D721Med (cell line): ENCODE measurements around the gene TPRA1.

Experiments
- DNase-seq: peaks from one replicate; pipeline ENCODE4 v3.0.0; 2011; ENCODE audit warnings: low spot score; ENCODE audit not compliant: insufficient read length
- FAIRE-seq: peaks from 2 replicates; lab custom pipeline; 2011; peaks lifted over from hg19 to GRCh38; lab: Jason Lieb, UNC
- CTCF ChIP-seq: IDR thresholded peaks from 2 replicates; pipeline ENCODE4 v1.5.1; 2012; ENCODE audit warnings: mild to moderate bottlenecking, control low read depth; ENCODE audit not compliant: insufficient read depth; ENCODE audit errors: missing control alignments

TPRA1 gene

GRCh38 chr3:127588806-127589577 lies 1.5 kb downstream of the TPRA1 start:
- DNase-seq, result no peak
- no peak for FAIRE-seq
- no peak for TF ChIP-seq CTCF

GRCh38 chr3:127587876-127588275 lies 2.7 kb downstream of the TPRA1 start:
- TF ChIP-seq CTCF, result no peak
- DNase-seq, result no peak
- FAIRE-seq, result no peak

GRCh38 chr3:127585813-127586413 lies 4.6 kb downstream of the TPRA1 start:
- no peak for TF ChIP-seq CTCF
- DNase-seq, result no peak
- FAIRE-seq, result no peak

GRCh38 chr3:127585163-127585812 lies 5.2 kb downstream of the TPRA1 start:
- DNase-seq (no peak), FAIRE-seq (no peak)
- no peak for TF ChIP-seq CTCF

- DNase-seq, result no peak
- no peak for TF ChIP-seq CTCF
- no peak for FAIRE-seq
Observed at GRCh38 chr3:127584734-127585133, 5.8 kb downstream of the TPRA1 start.

GRCh38 chr3:127580327-127581060 lies 10.0 kb downstream of the TPRA1 start:
- FAIRE-seq (no peak), DNase-seq (no peak)
- no peak for TF ChIP-seq CTCF
